ENCODE data around the gene SETBP1. TPM values are rescaled to one million over a fixed set of nuclear protein-coding genes. Genes with fewer than 3 reads are reported as not detected.

Gene SETBP1
- polyA plus RNA-seq, 4 donors: 30.6 to 51.3 (median 32.5) TPM

DNA sequence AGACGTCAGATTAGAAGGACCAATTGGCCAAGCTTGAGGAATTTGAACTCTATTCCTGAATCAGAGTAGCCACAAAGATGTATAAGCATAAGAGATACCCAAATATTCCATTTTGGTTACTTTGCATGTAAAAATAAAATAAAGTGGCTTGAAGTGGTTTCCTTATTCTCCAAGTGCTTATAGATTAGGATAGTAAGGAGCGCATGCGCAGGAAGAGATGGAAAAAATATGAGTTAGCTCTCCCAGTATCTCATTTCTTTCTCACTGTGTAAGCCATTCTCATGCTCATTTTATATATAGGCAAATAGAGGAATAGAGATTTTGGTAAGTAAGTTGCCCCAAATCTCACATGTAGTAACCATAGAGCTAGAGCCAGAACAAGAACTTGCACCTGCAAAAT, 241.3 kb downstream of the SETBP1 start:
- DNase-seq (ENCODE audit: low read depth in 4 of 4, low spot score in 3 of 4): no peak

DNA sequence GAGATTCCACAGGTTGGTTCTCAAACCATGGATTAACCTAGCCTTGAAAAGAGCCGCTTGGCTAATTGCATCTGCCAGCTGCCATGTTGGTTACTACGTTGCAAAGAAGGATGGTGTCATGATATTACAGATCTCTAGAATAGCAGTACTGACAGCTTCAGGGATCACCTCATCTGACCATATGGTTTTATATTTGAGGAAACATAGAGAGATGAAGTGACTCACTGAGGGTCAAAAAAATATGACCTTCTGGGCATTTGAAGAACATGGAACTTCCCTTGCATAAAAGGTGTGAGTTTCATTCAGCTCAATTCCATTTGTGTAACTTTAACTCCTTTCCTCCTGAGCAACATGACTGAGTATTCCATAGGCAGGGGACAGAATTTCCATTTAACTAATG, 242.3 kb downstream of the SETBP1 start:
- DNase-seq (ENCODE audit: low read depth in 4 of 4, low spot score in 3 of 4): no peak

GRCh38 chr18:44924785-44925499, 244.3 kb downstream of the SETBP1 start:
- DNase-seq (ENCODE audit: low read depth in 4 of 4, low spot score in 3 of 4): no peak

GRCh38 chr18:44927127-44927849, 246.6 kb downstream of the SETBP1 start:
- no peak for DNase-seq (ENCODE audit: low read depth in 4 of 4, low spot score in 3 of 4)

GRCh38 chr18:44934901-44935300, 254.2 kb downstream of the SETBP1 start:
- DNase-seq (ENCODE audit: low read depth in 4 of 4, low spot score in 3 of 4): no peak

GRCh38 chr18:44935455-44935854, 254.8 kb downstream of the SETBP1 start:
- no peak for DNase-seq (ENCODE audit: low read depth in 4 of 4, low spot score in 3 of 4)

- DNase-seq (ENCODE audit: low read depth in 4 of 4, low spot score in 3 of 4): no peak
Observed at GRCh38 chr18:44936485-44936884, 255.8 kb downstream of the SETBP1 start.

DNA sequence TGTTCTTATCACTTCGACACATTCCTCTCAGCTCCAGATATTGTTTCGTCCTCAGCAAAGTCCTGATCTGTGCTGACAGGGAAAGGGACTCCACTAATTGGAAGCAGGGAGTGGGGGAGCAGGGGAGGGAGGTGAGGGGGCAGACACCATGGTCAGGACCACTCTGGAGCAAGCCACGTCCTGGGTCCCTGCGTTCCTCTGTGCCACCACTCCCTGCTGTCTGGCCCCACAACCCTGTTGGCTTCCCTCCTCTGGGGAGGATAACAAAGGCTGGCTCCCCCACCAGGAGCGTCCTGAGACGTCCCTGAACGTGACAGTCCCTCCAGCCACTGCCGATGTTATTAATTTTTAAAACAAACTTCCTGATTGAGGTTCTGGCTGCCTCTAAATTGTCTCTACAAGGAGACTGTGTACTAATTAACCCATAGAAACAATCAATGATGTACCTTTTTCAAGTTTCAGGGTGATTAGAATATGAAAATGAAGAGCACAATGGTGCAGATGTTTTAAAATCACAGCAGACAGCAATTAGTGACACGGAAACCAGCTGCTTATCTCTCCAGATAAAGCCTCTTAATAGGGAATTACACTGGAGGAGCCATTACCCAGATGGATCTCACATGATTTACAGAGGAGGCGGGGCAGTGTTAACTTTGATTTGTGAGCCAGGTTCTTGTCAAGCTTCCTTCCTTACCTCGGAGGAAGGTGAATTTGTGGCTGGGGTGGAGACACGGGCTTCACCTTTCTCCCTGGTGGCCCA, 257.5 kb downstream of the SETBP1 start:
- no peak for DNase-seq (ENCODE audit: low read depth in 4 of 4, low spot score in 3 of 4)

- no peak for DNase-seq (ENCODE audit: low read depth in 4 of 4, low spot score in 3 of 4)
Observed at GRCh38 chr18:44938720-44939665, 258.3 kb downstream of the SETBP1 start.

DNA sequence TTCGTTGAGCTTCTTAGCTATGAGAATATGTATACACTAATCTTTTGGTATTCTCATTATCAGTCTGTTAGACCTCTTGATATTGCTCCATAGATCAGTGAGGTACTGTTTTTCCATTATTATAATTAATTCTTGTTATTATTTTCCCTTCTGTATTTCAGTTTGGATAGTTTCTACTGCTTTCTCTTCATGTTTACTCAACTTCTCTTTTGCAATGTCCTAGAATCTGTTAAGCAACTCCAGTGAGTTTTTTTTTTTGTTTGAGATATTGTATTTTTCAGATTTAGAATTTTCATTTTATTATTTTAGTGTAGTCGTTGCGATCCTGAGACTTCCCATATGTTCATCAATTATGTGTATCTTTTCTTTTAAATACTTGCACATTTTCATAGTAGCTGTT, 260.8 kb downstream of the SETBP1 start:
- DNase-seq (ENCODE audit: low read depth in 4 of 4, low spot score in 3 of 4): no peak

GRCh38 chr18:44942073-44942472, 261.4 kb downstream of the SETBP1 start:
- no peak for DNase-seq (ENCODE audit: low read depth in 4 of 4, low spot score in 3 of 4)

GRCh38 chr18:44943311-44943881, 262.7 kb downstream of the SETBP1 start:
- no peak for DNase-seq (ENCODE audit: low read depth in 4 of 4, low spot score in 3 of 4)

DNA sequence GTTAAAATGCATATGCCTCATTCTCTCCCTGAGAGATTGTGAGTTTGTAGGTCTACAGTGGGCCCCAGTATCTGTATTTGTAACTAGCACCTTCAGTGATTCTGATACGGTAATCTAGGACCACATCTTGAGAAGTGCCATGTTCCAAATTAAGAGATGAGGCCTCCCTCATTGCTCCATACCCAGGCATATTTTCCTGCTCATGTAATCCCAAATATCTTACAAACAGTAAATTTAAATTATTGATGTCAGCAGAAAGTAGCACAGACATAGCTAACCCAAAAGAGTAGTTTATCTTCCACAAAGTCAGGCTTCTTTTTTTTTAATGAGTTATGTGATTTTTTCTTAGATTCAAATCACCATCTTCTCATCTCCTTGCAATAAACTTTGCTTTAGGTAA, 263.8 kb downstream of the SETBP1 start:
- DNase-seq (ENCODE audit: low read depth in 4 of 4, low spot score in 3 of 4): no peak

GRCh38 chr18:44945888-44946401, 265.3 kb downstream of the SETBP1 start:
- DNase-seq (ENCODE audit: low read depth in 4 of 4, low spot score in 3 of 4): no peak

DNA sequence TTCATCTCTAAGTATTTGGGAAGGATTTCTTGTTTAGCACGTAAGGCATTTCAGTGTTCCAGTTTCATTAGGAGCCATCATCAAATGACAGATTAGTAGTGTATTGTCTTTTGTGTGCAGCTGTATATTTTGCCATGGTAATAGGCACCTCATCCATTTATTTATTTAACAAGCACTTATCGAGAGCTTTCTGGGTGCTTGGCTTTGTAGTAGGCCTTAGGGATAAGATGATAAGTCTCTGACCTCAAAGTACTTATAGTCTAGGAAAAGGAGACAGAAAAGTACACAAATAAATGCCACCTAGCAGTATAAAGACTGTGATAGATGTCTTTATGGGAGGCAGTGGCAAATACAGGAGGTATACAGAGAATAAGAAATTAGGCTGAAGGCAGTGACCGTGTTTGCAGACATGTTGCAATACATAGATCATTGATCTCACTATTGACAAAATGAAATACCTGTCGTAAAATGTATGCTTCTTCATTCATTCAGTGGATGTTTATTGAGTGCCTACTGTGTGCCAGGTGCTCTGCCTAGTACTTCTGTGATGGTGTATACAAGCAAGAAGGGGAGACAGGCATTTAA, 265.9 kb downstream of the SETBP1 start:
- no peak for DNase-seq (ENCODE audit: low read depth in 4 of 4, low spot score in 3 of 4)

GRCh38 chr18:44949967-44950366, 269.3 kb downstream of the SETBP1 start:
- DNase-seq (ENCODE audit: low read depth in 4 of 4, low spot score in 3 of 4): no peak

DNA sequence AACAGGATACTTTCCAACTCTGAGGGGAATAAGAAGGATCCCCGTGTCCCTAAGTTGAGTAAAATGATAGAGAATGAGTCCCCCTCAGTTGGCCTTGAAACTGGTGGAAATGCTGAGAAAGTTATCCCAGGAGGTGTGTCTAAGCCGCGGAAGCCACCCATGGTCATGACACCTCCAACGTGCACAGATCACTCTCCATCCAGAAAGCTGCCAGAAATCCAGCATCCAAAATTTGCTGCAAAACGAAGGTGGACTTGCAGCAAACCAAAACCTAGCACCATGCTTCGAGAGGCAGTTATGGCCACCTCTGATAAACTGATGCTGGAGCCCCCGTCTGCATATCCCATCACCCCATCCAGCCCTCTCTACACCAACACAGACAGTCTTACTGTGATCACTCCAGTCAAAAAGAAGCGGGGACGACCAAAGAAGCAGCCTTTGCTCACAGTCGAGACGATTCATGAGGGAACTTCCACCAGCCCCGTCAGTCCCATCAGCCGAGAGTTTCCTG, 270.1 kb downstream of the SETBP1 start:
- no peak for DNase-seq (ENCODE audit: low read depth in 4 of 4, low spot score in 3 of 4)

DNA sequence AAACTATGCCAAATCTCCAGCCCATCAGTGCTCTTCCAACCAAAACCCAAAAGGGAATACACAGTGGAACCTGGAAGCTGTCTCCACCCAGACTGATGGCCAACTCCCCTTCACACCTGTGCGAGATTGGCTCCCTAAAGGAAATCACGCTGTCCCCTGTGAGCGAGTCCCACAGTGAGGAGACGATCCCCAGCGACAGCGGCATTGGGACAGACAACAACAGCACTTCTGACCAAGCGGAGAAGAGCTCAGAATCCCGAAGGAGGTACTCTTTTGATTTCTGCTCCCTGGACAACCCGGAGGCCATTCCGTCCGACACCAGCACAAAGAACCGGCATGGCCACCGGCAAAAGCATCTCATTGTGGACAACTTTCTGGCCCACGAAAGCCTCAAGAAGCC, 271.1 kb downstream of the SETBP1 start:
- DNase-seq (ENCODE audit: low read depth in 4 of 4, low spot score in 3 of 4): no peak

DNA sequence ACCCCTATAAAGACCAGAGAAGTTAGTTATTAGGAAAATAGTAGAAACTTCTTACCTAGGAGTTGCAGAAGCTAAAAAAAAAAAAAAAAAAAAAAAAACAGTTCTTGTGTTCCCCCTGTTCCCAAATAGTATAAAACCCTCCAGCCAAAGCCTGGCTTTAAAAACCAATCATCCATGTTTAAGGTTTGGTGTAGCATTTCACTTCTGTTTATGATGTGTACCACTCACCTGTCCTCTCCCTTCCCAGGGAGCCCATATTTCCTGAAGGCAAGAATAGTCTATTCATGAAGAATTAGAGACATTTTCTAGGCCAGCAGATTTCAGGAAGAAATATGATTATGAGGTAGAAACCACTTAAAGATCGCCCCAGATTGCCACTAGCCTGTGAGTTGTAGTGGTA, 273.6 kb downstream of the SETBP1 start:
- no peak for DNase-seq (ENCODE audit: low read depth in 4 of 4, low spot score in 3 of 4)

Data from left renal pelvis (tissue), 4 donors.